ENCODE measurements around the gene SPRR2B. TPM values are rescaled to one million over a fixed set of nuclear protein-coding genes. Genes with fewer than 3 reads are reported as not detected.
"Not testable (repeated sequence)": the region's sequence is repeated elsewhere in the genome, so short reads cannot be mapped to it uniquely, and the experiment has no call there.

SPRR2B gene
- total RNA-seq, 1 experiment from 2014 or later: not detected

DNA sequence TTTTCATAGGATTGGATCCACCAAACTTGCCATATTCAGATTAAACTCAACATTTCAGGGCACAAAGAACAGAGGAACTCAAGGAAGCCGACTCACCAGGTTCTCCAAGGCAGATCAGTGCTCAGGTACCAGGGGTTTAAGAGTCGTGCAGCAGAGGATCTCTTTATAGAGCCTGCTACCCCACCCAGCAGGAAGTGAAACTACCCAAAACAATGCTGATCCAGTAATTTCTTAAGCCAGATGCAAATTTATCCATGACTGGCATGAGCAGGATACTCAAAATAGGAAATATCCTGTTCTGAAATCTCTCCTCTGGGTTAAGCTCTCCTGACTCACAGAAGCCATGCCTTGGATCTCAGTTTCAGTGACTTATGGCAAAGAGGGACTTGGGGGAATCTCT, 14.0 kb downstream of the SPRR2B start, which contains the start of gene SPRR2A:
Gene SPRR2A (minus strand): TSS at position 138 of the 400 bp plus-strand sequence. CDS start 777 bp downstream, outside the sequence.
- Histone ChIP-seq H3K9me2 (replicated peaks; ENCODE audit: insufficient read depth, low read length) (no peaks in the 10 kb centered on the region), H4K20me1 (ENCODE audit: insufficient read depth, low read depth, low read length) (no peaks in the 10 kb centered on the region), H3K4me2 (ENCODE audit: low read depth, low read length, poor library complexity, severe bottlenecking) (peak within 1 kb of the TSS; percentile 26), H3K9ac (ENCODE audit: low read length) (no peak within 1 kb of the TSS), H3K4me3 (ENCODE audit: low read length) (no peak within 1 kb of the TSS), H3K27ac (ENCODE audit: low read length) (no peak within 1 kb of the TSS), H3K9me3 (ENCODE audit: low read length) (no peaks in the 10 kb centered on the region), H3K4me1 (ENCODE audit: low read length) (peaks cover 11% of the 10 kb centered on the region), H3K79me2 (ENCODE audit: low read length) (no peaks in the 10 kb centered on the region), H3K27me3 (ENCODE audit: low read length) (no peaks in the 10 kb centered on the region), H3K36me3 (ENCODE audit: insufficient read depth, low read length) (no peaks in the 10 kb centered on the region), H2AFZ (ENCODE audit: low read length) (no peak within 1 kb of the TSS)
- no peak for DNase-seq

- H3K27me3 ChIP-seq (ENCODE audit: low read length); H2AFZ ChIP-seq (ENCODE audit: low read length); H3K36me3 ChIP-seq (ENCODE audit: insufficient read depth, low read length); H3K27ac ChIP-seq (ENCODE audit: low read length); H3K4me2 ChIP-seq (ENCODE audit: low read depth, low read length, poor library complexity, severe bottlenecking); H3K4me3 ChIP-seq (ENCODE audit: low read length); H3K9me3 ChIP-seq (ENCODE audit: low read length); H3K9me2 ChIP-seq (replicated peaks; ENCODE audit: insufficient read depth, low read length); H3K9ac ChIP-seq (ENCODE audit: low read length); H4K20me1 ChIP-seq (ENCODE audit: insufficient read depth, low read depth, low read length); DNase-seq; H3K79me2 ChIP-seq (ENCODE audit: low read length): not testable (repeated sequence)
- peaks cover 11% of the 10 kb centered on the region for H3K4me1 ChIP-seq (ENCODE audit: low read length)
These were observed 15.3 kb downstream of the SPRR2B start for GRCh38 chr1:153056111-153056510.

GRCh38 chr1:153049211-153049610, 22.2 kb downstream of the SPRR2B start:
- Histone ChIP-seq H3K79me2 (ENCODE audit: low read length) (no peaks in the 10 kb centered on the region), H3K4me1 (ENCODE audit: low read length) (no peaks in the 10 kb centered on the region), H4K20me1 (ENCODE audit: insufficient read depth, low read depth, low read length) (no peaks in the 10 kb centered on the region)

GRCh38 chr1:153040950-153041631, 30.3 kb downstream of the SPRR2B start, which contains the start of gene SPRR2D:
Gene SPRR2D, minus strand, starts transcription at chr1:153041120. Its CDS starts 774 bp downstream, at chr1:153040346.
- Histone ChIP-seq H3K36me3 (ENCODE audit: insufficient read depth, low read length) (no peaks in the 10 kb centered on the region), H3K4me3 (ENCODE audit: low read length) (no peak within 1 kb of the TSS), H3K9me3 (ENCODE audit: low read length) (no peaks in the 10 kb centered on the region), H3K27me3 (ENCODE audit: low read length) (peaks cover 2% of the 10 kb centered on the region; the same call in 1 of the 2 replicates), H3K4me2 (ENCODE audit: low read depth, low read length, poor library complexity, severe bottlenecking) (no peak within 1 kb of the TSS), H2AFZ (ENCODE audit: low read length) (no peak within 1 kb of the TSS), H3K9ac (ENCODE audit: low read length) (no peak within 1 kb of the TSS), H3K4me1 (ENCODE audit: low read length) (no peaks in the 10 kb centered on the region), H4K20me1 (ENCODE audit: insufficient read depth, low read depth, low read length) (no peaks in the 10 kb centered on the region), H3K79me2 (ENCODE audit: low read length) (no peaks in the 10 kb centered on the region), H3K27ac (ENCODE audit: low read length) (no peak within 1 kb of the TSS), H3K9me2 (replicated peaks; ENCODE audit: insufficient read depth, low read length) (no peaks in the 10 kb centered on the region)
- no peak for DNase-seq

More at GRCh38 chr1:153049211-153049610, 22.2 kb downstream of the SPRR2B start:
- Histone ChIP-seq H3K27ac (ENCODE audit: low read length) (no peak overlapping the region), H3K9me3 (ENCODE audit: low read length) (no peaks in the 10 kb centered on the region), H3K4me3 (ENCODE audit: low read length) (no peak overlapping the region), H3K9me2 (replicated peaks; ENCODE audit: insufficient read depth, low read length) (no peaks in the 10 kb centered on the region), H2AFZ (ENCODE audit: low read length) (no peak overlapping the region), H3K27me3 (ENCODE audit: low read length) (no peaks in the 10 kb centered on the region), H3K36me3 (ENCODE audit: insufficient read depth, low read length) (no peaks in the 10 kb centered on the region), H3K4me2 (ENCODE audit: low read depth, low read length, poor library complexity, severe bottlenecking) (no peak overlapping the region), H3K9ac (ENCODE audit: low read length) (no peak overlapping the region)
- no peak for DNase-seq

- DNase-seq: no peak
- no peaks in the 10 kb centered on the region for H3K9me3 ChIP-seq (ENCODE audit: low read length)
- H3K9me2 ChIP-seq (replicated peaks; ENCODE audit: insufficient read depth, low read length): no peaks in the 10 kb centered on the region
- no peak overlapping the region for H3K4me3 ChIP-seq (ENCODE audit: low read length)
- no peak overlapping the region for H2AFZ ChIP-seq (ENCODE audit: low read length)
- H3K27ac ChIP-seq (ENCODE audit: low read length): no peak overlapping the region
- H3K27me3 ChIP-seq (ENCODE audit: low read length): peaks cover 2% of the 10 kb centered on the region; the same call in 1 of the 2 replicates
- no peaks in the 10 kb centered on the region for H3K36me3 ChIP-seq (ENCODE audit: insufficient read depth, low read length)
- no peaks in the 10 kb centered on the region for H3K79me2 ChIP-seq (ENCODE audit: low read length)
- no peaks in the 10 kb centered on the region for H4K20me1 ChIP-seq (ENCODE audit: insufficient read depth, low read depth, low read length)
- H3K9ac ChIP-seq (ENCODE audit: low read length): no peak overlapping the region
- H3K4me2 ChIP-seq (ENCODE audit: low read depth, low read length, poor library complexity, severe bottlenecking): no peak overlapping the region
- H3K4me1 ChIP-seq (ENCODE audit: low read length): peaks cover 15% of the 10 kb centered on the region
These were observed 36.2 kb downstream of the SPRR2B start for GRCh38 chr1:153035211-153035610.

GRCh38 chr1:153032677-153033308, 38.6 kb downstream of the SPRR2B start:
- DNase-seq: peak; percentile 77
- H3K27me3 ChIP-seq (ENCODE audit: low read length): no peaks in the 10 kb centered on the region
- H3K4me1 ChIP-seq (ENCODE audit: low read length): peaks cover 15% of the 10 kb centered on the region
- H3K9me2 ChIP-seq (replicated peaks; ENCODE audit: insufficient read depth, low read length): no peaks in the 10 kb centered on the region
- H4K20me1 ChIP-seq (ENCODE audit: insufficient read depth, low read depth, low read length): no peaks in the 10 kb centered on the region
- H2AFZ ChIP-seq (ENCODE audit: low read length): no peak overlapping the region
- H3K9ac ChIP-seq (ENCODE audit: low read length): no peak overlapping the region
- H3K4me2 ChIP-seq (ENCODE audit: low read depth, low read length, poor library complexity, severe bottlenecking): no peak overlapping the region
- no peak overlapping the region for H3K27ac ChIP-seq (ENCODE audit: low read length)
- no peak overlapping the region for H3K4me3 ChIP-seq (ENCODE audit: low read length)
- no peaks in the 10 kb centered on the region for H3K9me3 ChIP-seq (ENCODE audit: low read length)
- H3K36me3 ChIP-seq (ENCODE audit: insufficient read depth, low read length): no peaks in the 10 kb centered on the region
- no peaks in the 10 kb centered on the region for H3K79me2 ChIP-seq (ENCODE audit: low read length)

DNA sequence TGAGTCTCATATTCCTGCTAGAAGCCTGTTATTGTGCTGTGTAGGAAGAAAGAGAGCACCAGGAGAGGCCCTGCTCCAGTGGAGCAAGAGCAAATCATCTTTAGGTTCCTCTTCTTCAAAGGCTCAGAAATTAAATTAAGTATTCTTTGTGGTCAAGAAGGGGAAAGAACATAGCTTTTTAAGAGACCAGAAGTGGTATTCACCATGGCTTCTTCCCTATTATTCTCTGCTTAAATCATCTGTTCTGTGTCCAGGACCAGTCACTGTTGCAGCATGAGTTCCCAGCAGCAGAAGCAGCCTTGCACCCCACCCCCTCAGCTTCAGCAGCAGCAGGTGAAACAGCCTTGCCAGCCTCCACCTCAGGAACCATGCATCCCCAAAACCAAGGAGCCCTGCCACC, 39.3 kb downstream of the SPRR2B start:
- H3K4me2 ChIP-seq (ENCODE audit: low read depth, low read length, poor library complexity, severe bottlenecking): no peak overlapping the region
- no peaks in the 10 kb centered on the region for H3K27me3 ChIP-seq (ENCODE audit: low read length)
- H3K4me1 ChIP-seq (ENCODE audit: low read length): peaks cover 15% of the 10 kb centered on the region
- H3K36me3 ChIP-seq (ENCODE audit: insufficient read depth, low read length): no peaks in the 10 kb centered on the region
- H3K9me2 ChIP-seq (replicated peaks; ENCODE audit: insufficient read depth, low read length): no peaks in the 10 kb centered on the region
- no peaks in the 10 kb centered on the region for H3K9me3 ChIP-seq (ENCODE audit: low read length)
- H3K79me2 ChIP-seq (ENCODE audit: low read length): no peaks in the 10 kb centered on the region
- no peak overlapping the region for H2AFZ ChIP-seq (ENCODE audit: low read length)
- no peak overlapping the region for H3K27ac ChIP-seq (ENCODE audit: low read length)
- H4K20me1 ChIP-seq (ENCODE audit: insufficient read depth, low read depth, low read length): no peaks in the 10 kb centered on the region
- no peak overlapping the region for H3K9ac ChIP-seq (ENCODE audit: low read length)
- DNase-seq: no peak
- H3K4me3 ChIP-seq (ENCODE audit: low read length): no peak overlapping the region

DNA sequence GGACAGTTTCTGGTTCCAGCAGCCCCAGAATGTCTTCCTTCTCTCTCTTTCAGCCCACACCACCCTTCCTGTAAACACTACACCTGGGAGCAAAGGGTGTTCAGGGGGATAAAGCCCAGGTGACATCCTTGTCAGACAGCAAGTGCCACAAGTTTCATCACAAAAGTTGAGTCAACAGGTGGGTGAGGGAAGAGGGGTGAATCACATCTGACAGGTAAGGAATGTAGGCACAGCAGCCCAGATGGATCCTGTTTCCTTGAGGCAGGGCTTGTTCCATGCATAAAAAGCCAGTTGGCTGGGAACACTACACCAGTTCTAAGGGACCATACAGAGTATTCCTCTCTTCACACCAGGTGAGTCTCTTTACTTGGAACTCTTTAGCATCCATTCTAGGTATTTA, 40.5 kb downstream of the SPRR2B start, which contains the start of gene SPRR1B:
Gene SPRR1B (plus strand): TSS at position 309 of the 400 bp plus-strand sequence. CDS start 1,143 bp downstream, outside the sequence.
- Histone ChIP-seq H3K4me2 (ENCODE audit: low read depth, low read length, poor library complexity, severe bottlenecking) (no peak within 1 kb of the TSS), H3K36me3 (ENCODE audit: insufficient read depth, low read length) (no peaks in the 10 kb centered on the region), H2AFZ (ENCODE audit: low read length) (no peak within 1 kb of the TSS), H4K20me1 (ENCODE audit: insufficient read depth, low read depth, low read length) (no peaks in the 10 kb centered on the region), H3K27ac (ENCODE audit: low read length) (no peak within 1 kb of the TSS), H3K4me3 (ENCODE audit: low read length) (no peak within 1 kb of the TSS), H3K4me1 (ENCODE audit: low read length) (peaks cover 17% of the 10 kb centered on the region), H3K9ac (ENCODE audit: low read length) (no peak within 1 kb of the TSS), H3K9me2 (replicated peaks; ENCODE audit: insufficient read depth, low read length) (no peaks in the 10 kb centered on the region), H3K27me3 (ENCODE audit: low read length) (no peaks in the 10 kb centered on the region), H3K9me3 (ENCODE audit: low read length) (no peaks in the 10 kb centered on the region), H3K79me2 (ENCODE audit: low read length) (no peaks in the 10 kb centered on the region)
- DNase-seq: no peak
